T-helper 2 cell treated with Interferon-gamma antibody and Interleukin-4, amounts not matched to agents 5 μg/mL and 100 μg/mL, for 36 hours (primary cell): ENCODE data around the gene DPYSL3.
"Not testable (repeated sequence)": the region's sequence is repeated elsewhere in the genome, so short reads cannot be mapped to it uniquely, and the experiment has no call there.

Experiments used
- DNase-seq: peaks from one replicate; pipeline ENCODE4 v3.0.0; 2021; ENCODE audit warnings: low spot score
- H3K27ac Mint-ChIP-seq: one replicate; pipeline ENCODE4 v1.8.0; 2021; ENCODE audit warnings: mild to moderate bottlenecking, mixed read lengths
- H3K27me3 Mint-ChIP-seq: one replicate; pipeline ENCODE4 v1.8.0; 2021; ENCODE audit warnings: low read depth, mixed read lengths
- H3K36me3 Mint-ChIP-seq: one replicate; pipeline ENCODE4 v1.8.0; 2021; ENCODE audit warnings: low read depth, mixed read lengths
- H3K4me1 Mint-ChIP-seq: one replicate; pipeline ENCODE4 v1.8.0; 2021; ENCODE audit warnings: low read depth, mixed read lengths
- H3K4me3 Mint-ChIP-seq: one replicate; pipeline ENCODE4 v1.8.0; 2022; ENCODE audit warnings: mild to moderate bottlenecking, moderate library complexity, mixed read lengths
- H3K9me3 Mint-ChIP-seq: one replicate; pipeline ENCODE4 v1.8.0; 2021; ENCODE audit warnings: mixed read lengths

The DPYSL3 gene

GRCh38 chr5:147384346-147385193 lies 125.3 kb downstream of the DPYSL3 start:
- H3K4me1 Mint-ChIP-seq: no peaks in the 10 kb centered on the region
- no peaks in the 10 kb centered on the region for H3K9me3 Mint-ChIP-seq
- H3K36me3 Mint-ChIP-seq: no peaks in the 10 kb centered on the region
- H3K27me3 Mint-ChIP-seq: no peaks in the 10 kb centered on the region
- no peak for DNase-seq
- no peak overlapping the region for H3K4me3 Mint-ChIP-seq
- no peak overlapping the region for H3K27ac Mint-ChIP-seq

GRCh38 chr5:147382776-147383175 lies 127.1 kb downstream of the DPYSL3 start:
- no peaks in the 10 kb centered on the region for H3K27me3 Mint-ChIP-seq
- H3K27ac Mint-ChIP-seq: no peak overlapping the region
- H3K9me3 Mint-ChIP-seq: peaks cover 3% of the 10 kb centered on the region
- H3K4me3 Mint-ChIP-seq: no peak overlapping the region
- H3K36me3 Mint-ChIP-seq: no peaks in the 10 kb centered on the region
- no peak for DNase-seq
- no peaks in the 10 kb centered on the region for H3K4me1 Mint-ChIP-seq

- Mint-ChIP-seq H3K27ac (no peak overlapping the region), H3K36me3 (no peaks in the 10 kb centered on the region), H3K9me3 (peaks cover 3% of the 10 kb centered on the region), H3K27me3 (no peaks in the 10 kb centered on the region), H3K4me3 (no peak overlapping the region), H3K4me1 (no peaks in the 10 kb centered on the region)
- DNase-seq: no peak
Observed at GRCh38 chr5:147381555-147381954, 128.3 kb downstream of the DPYSL3 start.

- H3K4me1 Mint-ChIP-seq: no peaks in the 10 kb centered on the region
- no peak for DNase-seq
- no peak overlapping the region for H3K27ac Mint-ChIP-seq
- no peak overlapping the region for H3K4me3 Mint-ChIP-seq
- H3K27me3 Mint-ChIP-seq: no peaks in the 10 kb centered on the region
- H3K36me3 Mint-ChIP-seq: no peaks in the 10 kb centered on the region
- peaks cover 3% of the 10 kb centered on the region for H3K9me3 Mint-ChIP-seq
Observed at GRCh38 chr5:147377682-147378081, 132.2 kb downstream of the DPYSL3 start.

GRCh38 chr5:147375151-147375550 lies 134.7 kb downstream of the DPYSL3 start:
- DNase-seq: no peak
- no peaks in the 10 kb centered on the region for H3K27me3 Mint-ChIP-seq
- H3K9me3 Mint-ChIP-seq: peaks cover 3% of the 10 kb centered on the region
- no peaks in the 10 kb centered on the region for H3K36me3 Mint-ChIP-seq
- H3K4me1 Mint-ChIP-seq: no peaks in the 10 kb centered on the region
- no peak overlapping the region for H3K4me3 Mint-ChIP-seq
- H3K27ac Mint-ChIP-seq: no peak overlapping the region

GRCh38 chr5:147373328-147373727 lies 136.5 kb downstream of the DPYSL3 start:
- no peak overlapping the region for H3K27ac Mint-ChIP-seq
- no peaks in the 10 kb centered on the region for H3K4me1 Mint-ChIP-seq
- H3K27me3 Mint-ChIP-seq: no peaks in the 10 kb centered on the region
- H3K36me3 Mint-ChIP-seq: no peaks in the 10 kb centered on the region
- no peak for DNase-seq
- H3K4me3 Mint-ChIP-seq: no peak overlapping the region
- peaks cover under 1% of the 10 kb centered on the region for H3K9me3 Mint-ChIP-seq

- DNase-seq: no peak
- H3K4me1 Mint-ChIP-seq: no peaks in the 10 kb centered on the region
- no peaks in the 10 kb centered on the region for H3K9me3 Mint-ChIP-seq
- H3K27ac Mint-ChIP-seq: no peak overlapping the region
- no peaks in the 10 kb centered on the region for H3K36me3 Mint-ChIP-seq
- no peak overlapping the region for H3K4me3 Mint-ChIP-seq
- H3K27me3 Mint-ChIP-seq: no peaks in the 10 kb centered on the region
Observed at GRCh38 chr5:147372191-147372590, 137.7 kb downstream of the DPYSL3 start.

- no peak overlapping the region for H3K4me3 Mint-ChIP-seq
- H3K4me1 Mint-ChIP-seq: no peaks in the 10 kb centered on the region
- H3K27ac Mint-ChIP-seq: no peak overlapping the region
- H3K9me3 Mint-ChIP-seq: no peaks in the 10 kb centered on the region
- DNase-seq: no peak
- H3K36me3 Mint-ChIP-seq: no peaks in the 10 kb centered on the region
- H3K27me3 Mint-ChIP-seq: no peaks in the 10 kb centered on the region
Observed at GRCh38 chr5:147371290-147371689, 138.6 kb downstream of the DPYSL3 start.

- Mint-ChIP-seq H3K4me3 (no peak overlapping the region), H3K36me3 (no peaks in the 10 kb centered on the region), H3K9me3 (no peaks in the 10 kb centered on the region), H3K27me3 (no peaks in the 10 kb centered on the region), H3K4me1 (no peaks in the 10 kb centered on the region), H3K27ac (no peak overlapping the region)
- DNase-seq: no peak
Observed at GRCh38 chr5:147369742-147370374, 140.0 kb downstream of the DPYSL3 start.

- H3K27me3 Mint-ChIP-seq, H3K27ac Mint-ChIP-seq, H3K36me3 Mint-ChIP-seq, H3K4me1 Mint-ChIP-seq, H3K4me3 Mint-ChIP-seq, DNase-seq, H3K9me3 Mint-ChIP-seq: not testable (repeated sequence)
Observed at GRCh38 chr5:147367381-147367780, 142.5 kb downstream of the DPYSL3 start.

- no peaks in the 10 kb centered on the region for H3K9me3 Mint-ChIP-seq
- H3K4me3 Mint-ChIP-seq: no peak overlapping the region
- no peaks in the 10 kb centered on the region for H3K27me3 Mint-ChIP-seq
- no peak for DNase-seq
- no peaks in the 10 kb centered on the region for H3K4me1 Mint-ChIP-seq
- H3K36me3 Mint-ChIP-seq: no peaks in the 10 kb centered on the region
- no peak overlapping the region for H3K27ac Mint-ChIP-seq
Observed at GRCh38 chr5:147361441-147362175, 148.3 kb downstream of the DPYSL3 start.

GRCh38 chr5:147360816-147361215 lies 149.1 kb downstream of the DPYSL3 start:
- Mint-ChIP-seq H3K27me3 (no peaks in the 10 kb centered on the region), H3K4me1 (no peaks in the 10 kb centered on the region), H3K9me3 (no peaks in the 10 kb centered on the region), H3K27ac (no peak overlapping the region), H3K36me3 (no peaks in the 10 kb centered on the region), H3K4me3 (no peak overlapping the region)
- DNase-seq: no peak

- H3K4me3 Mint-ChIP-seq: no peak overlapping the region
- DNase-seq: no peak
- H3K27ac Mint-ChIP-seq: no peak overlapping the region
- H3K9me3 Mint-ChIP-seq: no peaks in the 10 kb centered on the region
- H3K4me1 Mint-ChIP-seq: no peaks in the 10 kb centered on the region
- no peaks in the 10 kb centered on the region for H3K36me3 Mint-ChIP-seq
- no peaks in the 10 kb centered on the region for H3K27me3 Mint-ChIP-seq
Observed at GRCh38 chr5:147359581-147359980, 150.3 kb downstream of the DPYSL3 start.

- H3K36me3 Mint-ChIP-seq: no peaks in the 10 kb centered on the region
- H3K9me3 Mint-ChIP-seq: no peaks in the 10 kb centered on the region
- no peaks in the 10 kb centered on the region for H3K27me3 Mint-ChIP-seq
- DNase-seq: no peak
- H3K27ac Mint-ChIP-seq: no peak overlapping the region
- H3K4me3 Mint-ChIP-seq: no peak overlapping the region
- no peaks in the 10 kb centered on the region for H3K4me1 Mint-ChIP-seq
Observed at GRCh38 chr5:147359101-147359500, 150.8 kb downstream of the DPYSL3 start.
